HepG2 (cell line): ENCODE data around the gene ABCB6. TPM values are rescaled to one million over a fixed set of nuclear protein-coding genes. Genes with fewer than 3 reads are reported as not detected.

ENCODE experiments used
- GFI1 ChIP-seq: sonication (generic); formaldehyde crosslinking; IDR thresholded peaks from 2 replicates; pipeline ENCODE4 v1.5.0; 2020; ENCODE audit warnings: missing genetic modification reagents, mild to moderate bottlenecking, borderline replicate concordance
- HNRNPK ChIP-seq: fragments of 200-400 bp; formaldehyde crosslinking; IDR thresholded peaks from 2 replicates; pipeline ENCODE4 v1.6.1; 2018; ENCODE audit warnings: low read length, low read depth, moderate library complexity, mild to moderate bottlenecking; ENCODE audit not compliant: poor library complexity, severe bottlenecking
- KDM5B ChIP-seq: sonication (generic); formaldehyde crosslinking; IDR thresholded peaks from 2 replicates; pipeline ENCODE4 v1.4.0; 2020; ENCODE audit warnings: missing genetic modification reagents, mild to moderate bottlenecking, borderline replicate concordance
- MLLT10 ChIP-seq: sonication (generic); formaldehyde crosslinking; IDR thresholded peaks from 2 replicates; pipeline ENCODE4 v1.4.0; 2020; ENCODE audit warnings: missing genetic modification reagents
- NFKBIZ ChIP-seq: IDR thresholded peaks from 2 replicates; pipeline ENCODE4 v1.6.1; 2018; ENCODE audit warnings: missing genetic modification reagents, missing compliant biosample characterization
- NFYB ChIP-seq: sonication (generic); formaldehyde crosslinking; IDR thresholded peaks from 2 replicates; pipeline ENCODE4 v1.4.0; 2020; ENCODE audit warnings: missing genetic modification reagents
- PITX1 ChIP-seq: sonication (generic); formaldehyde crosslinking; IDR thresholded peaks from 2 replicates; pipeline ENCODE4 v1.5.1; 2020; ENCODE audit warnings: mild to moderate bottlenecking, missing genetic modification reagents
- SRSF9 ChIP-seq: fragments of 200-400 bp; formaldehyde crosslinking; IDR thresholded peaks from 2 replicates; pipeline ENCODE4 v1.6.1; 2018; ENCODE audit warnings: borderline replicate concordance, mild to moderate bottlenecking, low read depth, low read length; ENCODE audit not compliant: insufficient read depth, poor library complexity, severe bottlenecking
- ZNF335 ChIP-seq: sonication (generic); formaldehyde crosslinking; IDR thresholded peaks from 2 replicates; pipeline ENCODE4 v1.4.0; 2020; ENCODE audit warnings: missing genetic modification reagents
- ZNF431 ChIP-seq: sonication (generic); formaldehyde crosslinking; IDR thresholded peaks from 2 replicates; pipeline ENCODE4 v1.9.0; 2022; ENCODE audit warnings: missing genetic modification reagents, low read depth, mild to moderate bottlenecking, borderline replicate concordance
- ZNF543 ChIP-seq: sonication (generic); formaldehyde crosslinking; IDR thresholded peaks from 2 replicates; pipeline ENCODE4 v1.4.0; 2020; ENCODE audit warnings: mild to moderate bottlenecking, missing genetic modification reagents
- ZNF563 ChIP-seq: sonication (generic); formaldehyde crosslinking; IDR thresholded peaks from 2 replicates; pipeline ENCODE4 v1.8.0; 2022; ENCODE audit warnings: mild to moderate bottlenecking, moderate library complexity, missing genetic modification reagents
- ZNF775 ChIP-seq: sonication (generic); formaldehyde crosslinking; IDR thresholded peaks from 2 replicates; pipeline ENCODE4 v1.4.0; 2020; ENCODE audit warnings: missing genetic modification reagents, mild to moderate bottlenecking, moderate library complexity, borderline replicate concordance
- ZSCAN12 ChIP-seq: sonication (generic); formaldehyde crosslinking; IDR thresholded peaks from 2 replicates; pipeline ENCODE4 v1.9.0; 2021; ENCODE audit warnings: mild to moderate bottlenecking, missing genetic modification reagents
- ZSCAN20 ChIP-seq: sonication (generic); formaldehyde crosslinking; IDR thresholded peaks from 2 replicates; pipeline ENCODE4 v1.4.0; 2020; ENCODE audit warnings: missing genetic modification reagents, mild to moderate bottlenecking, borderline replicate concordance
- polyA plus RNA-seq, 8 experiments: library from polyadenylated mRNA; depleted of rRNA in 3 of 8; stranded (reverse) in 7 of 8; unstranded in 1 of 8; fragments of >200 nt; fragmentation: Illumina TruSeq in 4 of 8; extraction: Trizol in 4 of 8; gene quantifications; 2 replicates each; pipeline versions ENCODE4 v1.2.1 to v1.2.3, GENCODE V29; 2011 to 2016; ENCODE audit warnings: low read depth in 4 of 8, missing spikeins in 1 of 8, mixed read lengths in 1 of 8; ENCODE audit not compliant: insufficient read depth in 1 of 8
- total RNA-seq, 5 experiments: library from RNA; depleted of rRNA; stranded (reverse); fragments of >200 nt; fragmentation: Illumina TruSeq; extraction: Trizol; gene quantifications; 2 replicates each; pipeline ENCODE4 v1.2.3, GENCODE V29; 2016; ENCODE audit warnings: low read depth in 1 of 5
- TF ChIP-seq, protein P1 (sequence below): sonication (generic); formaldehyde crosslinking; IDR thresholded peaks from 2 replicates; pipeline ENCODE4 v1.4.0; 2020; ENCODE audit warnings: missing genetic modification reagents
- TF ChIP-seq, protein P2 (sequence below): sonication (generic); formaldehyde crosslinking; IDR thresholded peaks from 2 replicates; pipeline ENCODE4 v1.8.0; 2022; ENCODE audit warnings: low read depth, missing genetic modification reagents
- TF ChIP-seq, protein P3 (sequence below): sonication (generic); formaldehyde crosslinking; IDR thresholded peaks from 2 replicates; pipeline ENCODE4 v1.5.0; 2020; ENCODE audit warnings: missing genetic modification reagents
- TF ChIP-seq, protein P4 (sequence below): sonication (generic); formaldehyde crosslinking; IDR thresholded peaks from 2 replicates; pipeline ENCODE4 v1.4.0; 2020; ENCODE audit warnings: low read depth, mild to moderate bottlenecking, missing genetic modification reagents
- TF ChIP-seq, protein P5 (sequence below): sonication (generic); formaldehyde crosslinking; IDR thresholded peaks from 2 replicates; pipeline ENCODE4 v1.4.0; 2020; ENCODE audit warnings: missing genetic modification reagents
- TF ChIP-seq, protein P6 (sequence below): conservative IDR thresholded peaks from 2 replicates; pipeline ENCODE4 v1.6.1; 2018; ENCODE audit warnings: missing genetic modification reagents

Gene ABCB6
- total and polyA plus RNA-seq, 2 of the 13 experiments (the other 11 are each of a cell fraction or from before 2014, with no cell fraction given) = 91.1 to 137 TPM

DNA sequence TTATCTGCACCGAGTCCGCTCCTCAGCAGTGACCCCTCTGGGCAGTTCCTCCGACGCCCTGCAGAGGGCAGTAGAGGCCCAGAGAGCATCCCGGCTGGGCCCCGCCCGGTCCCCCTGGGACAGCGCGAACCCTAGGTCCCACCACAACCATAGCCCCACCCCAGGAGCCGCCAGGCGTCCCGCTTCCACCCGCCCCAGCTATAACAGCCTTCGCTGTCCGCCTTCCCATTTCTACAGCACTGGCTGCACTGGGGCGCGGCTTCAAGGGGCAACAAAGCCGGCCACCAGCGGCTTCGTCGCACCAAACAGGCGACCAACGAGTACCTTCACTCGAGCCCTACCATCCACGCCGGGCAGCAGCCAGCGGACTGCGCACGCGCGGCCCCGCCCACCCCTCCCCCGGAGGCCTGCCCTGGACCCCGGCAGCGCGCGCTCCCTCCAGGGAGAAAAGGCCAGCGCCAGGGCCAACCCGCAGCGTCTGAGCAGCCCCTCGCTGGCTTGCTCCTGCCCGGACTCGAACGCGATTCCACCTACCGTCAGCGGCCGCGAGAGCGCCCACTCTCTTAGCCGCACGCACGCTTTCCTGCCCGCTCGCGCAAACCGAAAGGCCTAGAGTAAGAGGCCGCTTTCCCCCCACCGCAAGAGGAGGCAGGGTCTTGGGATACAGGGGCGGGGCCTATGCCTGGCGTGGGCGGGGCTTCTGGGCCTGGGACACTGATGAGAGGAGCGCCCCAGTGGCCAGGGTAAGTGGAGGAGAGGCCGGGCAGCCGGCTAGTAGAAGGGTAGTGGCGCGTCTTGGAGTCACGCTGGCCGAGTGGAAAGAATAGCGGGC, 58.4 kb downstream of the ABCB6 start, which contains the start of gene NHEJ1 (continued):
- TF ChIP-seq ZSCAN12 (peak; percentile 56; the same call in 1 of the 2 replicates), GFI1 (CRISPR knock-in tag) (peak; percentile 42), HNRNPK (peak; percentile 47), ZNF335 (CRISPR knock-in tag) (peak; percentile 86), MLLT10 (CRISPR knock-in tag) (no peak), ZSCAN20 (CRISPR knock-in tag) (no peak), NFKBIZ (peak; percentile 16; the same call in 1 of the 2 replicates), PITX1 (CRISPR knock-in tag) (peak; percentile 74), NFYB (CRISPR knock-in tag) (no peak), ZNF543 (CRISPR knock-in tag) (peak; percentile 85; the same call in 1 of the 2 replicates), KDM5B (CRISPR knock-in tag) (peak; percentile 98), ZNF431 (CRISPR knock-in tag) (no peak; the same call in 1 of the 2 replicates), SRSF9 (no peak), ZNF563 (peak; percentile 91; the same call in 1 of the 2 replicates), ZNF775 (no peak)
- TF ChIP-seq, protein P1, sequence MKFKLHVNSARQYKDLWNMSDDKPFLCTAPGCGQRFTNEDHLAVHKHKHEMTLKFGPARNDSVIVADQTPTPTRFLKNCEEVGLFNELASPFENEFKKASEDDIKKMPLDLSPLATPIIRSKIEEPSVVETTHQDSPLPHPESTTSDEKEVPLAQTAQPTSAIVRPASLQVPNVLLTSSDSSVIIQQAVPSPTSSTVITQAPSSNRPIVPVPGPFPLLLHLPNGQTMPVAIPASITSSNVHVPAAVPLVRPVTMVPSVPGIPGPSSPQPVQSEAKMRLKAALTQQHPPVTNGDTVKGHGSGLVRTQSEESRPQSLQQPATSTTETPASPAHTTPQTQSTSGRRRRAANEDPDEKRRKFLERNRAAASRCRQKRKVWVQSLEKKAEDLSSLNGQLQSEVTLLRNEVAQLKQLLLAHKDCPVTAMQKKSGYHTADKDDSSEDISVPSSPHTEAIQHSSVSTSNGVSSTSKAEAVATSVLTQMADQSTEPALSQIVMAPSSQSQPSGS (CRISPR knock-in tag) = peak; percentile 72
- TF ChIP-seq, protein P2, sequence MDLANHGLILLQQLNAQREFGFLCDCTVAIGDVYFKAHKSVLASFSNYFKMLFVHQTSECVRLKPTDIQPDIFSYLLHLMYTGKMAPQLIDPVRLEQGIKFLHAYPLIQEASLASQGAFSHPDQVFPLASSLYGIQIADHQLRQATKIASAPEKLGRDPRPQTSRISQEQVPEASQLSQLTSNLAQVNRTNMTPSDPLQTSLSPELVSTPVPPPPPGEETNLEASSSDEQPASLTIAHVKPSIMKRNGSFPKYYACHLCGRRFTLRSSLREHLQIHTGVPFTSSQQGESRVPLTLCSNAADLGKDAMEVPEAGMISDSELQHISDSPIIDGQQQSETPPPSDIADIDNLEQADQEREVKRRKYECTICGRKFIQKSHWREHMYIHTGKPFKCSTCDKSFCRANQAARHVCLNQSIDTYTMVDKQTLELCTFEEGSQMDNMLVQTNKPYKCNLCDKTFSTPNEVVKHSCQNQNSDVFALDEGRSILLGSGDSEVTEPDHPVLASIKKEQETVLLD (CRISPR knock-in tag) = no peak
- TF ChIP-seq, protein P3, sequence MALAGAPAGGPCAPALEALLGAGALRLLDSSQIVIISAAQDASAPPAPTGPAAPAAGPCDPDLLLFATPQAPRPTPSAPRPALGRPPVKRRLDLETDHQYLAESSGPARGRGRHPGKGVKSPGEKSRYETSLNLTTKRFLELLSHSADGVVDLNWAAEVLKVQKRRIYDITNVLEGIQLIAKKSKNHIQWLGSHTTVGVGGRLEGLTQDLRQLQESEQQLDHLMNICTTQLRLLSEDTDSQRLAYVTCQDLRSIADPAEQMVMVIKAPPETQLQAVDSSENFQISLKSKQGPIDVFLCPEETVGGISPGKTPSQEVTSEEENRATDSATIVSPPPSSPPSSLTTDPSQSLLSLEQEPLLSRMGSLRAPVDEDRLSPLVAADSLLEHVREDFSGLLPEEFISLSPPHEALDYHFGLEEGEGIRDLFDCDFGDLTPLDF (CRISPR knock-in tag) = no peak; the same call in 1 of the 2 replicates
- TF ChIP-seq, protein P4, sequence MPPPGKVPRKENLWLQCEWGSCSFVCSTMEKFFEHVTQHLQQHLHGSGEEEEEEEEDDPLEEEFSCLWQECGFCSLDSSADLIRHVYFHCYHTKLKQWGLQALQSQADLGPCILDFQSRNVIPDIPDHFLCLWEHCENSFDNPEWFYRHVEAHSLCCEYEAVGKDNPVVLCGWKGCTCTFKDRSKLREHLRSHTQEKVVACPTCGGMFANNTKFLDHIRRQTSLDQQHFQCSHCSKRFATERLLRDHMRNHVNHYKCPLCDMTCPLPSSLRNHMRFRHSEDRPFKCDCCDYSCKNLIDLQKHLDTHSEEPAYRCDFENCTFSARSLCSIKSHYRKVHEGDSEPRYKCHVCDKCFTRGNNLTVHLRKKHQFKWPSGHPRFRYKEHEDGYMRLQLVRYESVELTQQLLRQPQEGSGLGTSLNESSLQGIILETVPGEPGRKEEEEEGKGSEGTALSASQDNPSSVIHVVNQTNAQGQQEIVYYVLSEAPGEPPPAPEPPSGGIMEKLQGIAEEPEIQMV = no peak; the same call in 1 of the 2 replicates
- TF ChIP-seq, protein P5, sequence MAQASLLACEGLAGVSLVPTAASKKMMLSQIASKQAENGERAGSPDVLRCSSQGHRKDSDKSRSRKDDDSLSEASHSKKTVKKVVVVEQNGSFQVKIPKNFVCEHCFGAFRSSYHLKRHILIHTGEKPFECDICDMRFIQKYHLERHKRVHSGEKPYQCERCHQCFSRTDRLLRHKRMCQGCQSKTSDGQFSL (CRISPR knock-in tag) = peak; percentile 95
- TF ChIP-seq, protein P6, sequence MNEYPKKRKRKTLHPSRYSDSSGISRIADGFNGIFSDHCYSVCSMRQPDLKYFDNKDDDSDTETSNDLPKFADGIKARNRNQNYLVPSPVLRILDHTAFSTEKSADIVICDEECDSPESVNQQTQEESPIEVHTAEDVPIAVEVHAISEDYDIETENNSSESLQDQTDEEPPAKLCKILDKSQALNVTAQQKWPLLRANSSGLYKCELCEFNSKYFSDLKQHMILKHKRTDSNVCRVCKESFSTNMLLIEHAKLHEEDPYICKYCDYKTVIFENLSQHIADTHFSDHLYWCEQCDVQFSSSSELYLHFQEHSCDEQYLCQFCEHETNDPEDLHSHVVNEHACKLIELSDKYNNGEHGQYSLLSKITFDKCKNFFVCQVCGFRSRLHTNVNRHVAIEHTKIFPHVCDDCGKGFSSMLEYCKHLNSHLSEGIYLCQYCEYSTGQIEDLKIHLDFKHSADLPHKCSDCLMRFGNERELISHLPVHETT (CRISPR knock-in tag) = peak; percentile 60; the same call in 1 of the 2 replicates
